ENCODE measurements around the gene GPC1.

Gene GPC1

GRCh38 chr2:240419271-240419670 is 16.2 kb upstream of the GPC1 start:
- Histone ChIP-seq H3K4me3 (ENCODE audit: low read depth, low read length) (no peak overlapping the region), H3K9ac (ENCODE audit: low read depth, low read length) (no peak overlapping the region), H3K9me3 (ENCODE audit: control insufficient read depth, insufficient read depth, low read length) (peaks cover 36% of the 10 kb centered on the region), H3K27me3 (ENCODE audit: control insufficient read depth, insufficient read depth, low read length) (no peaks in the 10 kb centered on the region), H3K27ac (ENCODE audit: low read depth, low read length) (no peak overlapping the region), H3K4me1 (ENCODE audit: control insufficient read depth, insufficient read depth, low read length) (no peaks in the 10 kb centered on the region), H3K36me3 (ENCODE audit: control insufficient read depth, insufficient read depth, low read length) (no peaks in the 10 kb centered on the region)

GRCh38 chr2:240419723-240420122 is 15.7 kb upstream of the GPC1 start:
- no peaks in the 10 kb centered on the region for H3K36me3 ChIP-seq (ENCODE audit: control insufficient read depth, insufficient read depth, low read length)
- H3K4me3 ChIP-seq (ENCODE audit: low read depth, low read length): no peak overlapping the region
- peaks cover 36% of the 10 kb centered on the region for H3K9me3 ChIP-seq (ENCODE audit: control insufficient read depth, insufficient read depth, low read length)
- no peak overlapping the region for H3K27ac ChIP-seq (ENCODE audit: low read depth, low read length)
- no peaks in the 10 kb centered on the region for H3K27me3 ChIP-seq (ENCODE audit: control insufficient read depth, insufficient read depth, low read length)
- no peaks in the 10 kb centered on the region for H3K4me1 ChIP-seq (ENCODE audit: control insufficient read depth, insufficient read depth, low read length)
- no peak overlapping the region for H3K9ac ChIP-seq (ENCODE audit: low read depth, low read length)

- Histone ChIP-seq H3K9ac (ENCODE audit: low read depth, low read length) (no peak overlapping the region), H3K4me1 (ENCODE audit: control insufficient read depth, insufficient read depth, low read length) (no peaks in the 10 kb centered on the region), H3K9me3 (ENCODE audit: control insufficient read depth, insufficient read depth, low read length) (peaks cover 36% of the 10 kb centered on the region), H3K36me3 (ENCODE audit: control insufficient read depth, insufficient read depth, low read length) (no peaks in the 10 kb centered on the region), H3K4me3 (ENCODE audit: low read depth, low read length) (no peak overlapping the region), H3K27me3 (ENCODE audit: control insufficient read depth, insufficient read depth, low read length) (no peaks in the 10 kb centered on the region), H3K27ac (ENCODE audit: low read depth, low read length) (no peak overlapping the region)
Observed at GRCh38 chr2:240420206-240421104, 15.0 kb upstream of the GPC1 start.

- H3K9me3 ChIP-seq (ENCODE audit: control insufficient read depth, insufficient read depth, low read length): peaks cover 37% of the 10 kb centered on the region
- no peak overlapping the region for H3K27ac ChIP-seq (ENCODE audit: low read depth, low read length)
- H3K27me3 ChIP-seq (ENCODE audit: control insufficient read depth, insufficient read depth, low read length): no peaks in the 10 kb centered on the region
- H3K4me3 ChIP-seq (ENCODE audit: low read depth, low read length): no peak overlapping the region
- no peak overlapping the region for H3K9ac ChIP-seq (ENCODE audit: low read depth, low read length)
- no peaks in the 10 kb centered on the region for H3K4me1 ChIP-seq (ENCODE audit: control insufficient read depth, insufficient read depth, low read length)
- H3K36me3 ChIP-seq (ENCODE audit: control insufficient read depth, insufficient read depth, low read length): no peaks in the 10 kb centered on the region
Observed at GRCh38 chr2:240421381-240421780, 14.1 kb upstream of the GPC1 start.

GRCh38 chr2:240422658-240423329 is 12.7 kb upstream of the GPC1 start:
- Histone ChIP-seq H3K27ac (ENCODE audit: low read depth, low read length) (no peak overlapping the region), H3K4me1 (ENCODE audit: control insufficient read depth, insufficient read depth, low read length) (no peaks in the 10 kb centered on the region), H3K4me3 (ENCODE audit: low read depth, low read length) (no peak overlapping the region), H3K27me3 (ENCODE audit: control insufficient read depth, insufficient read depth, low read length) (no peaks in the 10 kb centered on the region), H3K9me3 (ENCODE audit: control insufficient read depth, insufficient read depth, low read length) (peaks cover 37% of the 10 kb centered on the region), H3K9ac (ENCODE audit: low read depth, low read length) (no peak overlapping the region), H3K36me3 (ENCODE audit: control insufficient read depth, insufficient read depth, low read length) (no peaks in the 10 kb centered on the region)

GRCh38 chr2:240423788-240424191 is 11.7 kb upstream of the GPC1 start:
- H3K9me3 ChIP-seq (ENCODE audit: control insufficient read depth, insufficient read depth, low read length): peaks cover 31% of the 10 kb centered on the region
- H3K4me1 ChIP-seq (ENCODE audit: control insufficient read depth, insufficient read depth, low read length): no peaks in the 10 kb centered on the region
- H3K27me3 ChIP-seq (ENCODE audit: control insufficient read depth, insufficient read depth, low read length): no peaks in the 10 kb centered on the region
- H3K9ac ChIP-seq (ENCODE audit: low read depth, low read length): no peak overlapping the region
- no peaks in the 10 kb centered on the region for H3K36me3 ChIP-seq (ENCODE audit: control insufficient read depth, insufficient read depth, low read length)
- no peak overlapping the region for H3K27ac ChIP-seq (ENCODE audit: low read depth, low read length)
- H3K4me3 ChIP-seq (ENCODE audit: low read depth, low read length): no peak overlapping the region

GRCh38 chr2:240424341-240425235 is 10.9 kb upstream of the GPC1 start:
- H3K36me3 ChIP-seq (ENCODE audit: control insufficient read depth, insufficient read depth, low read length): no peaks in the 10 kb centered on the region
- H3K27me3 ChIP-seq (ENCODE audit: control insufficient read depth, insufficient read depth, low read length): no peaks in the 10 kb centered on the region
- H3K4me1 ChIP-seq (ENCODE audit: control insufficient read depth, insufficient read depth, low read length): no peaks in the 10 kb centered on the region
- no peak overlapping the region for H3K27ac ChIP-seq (ENCODE audit: low read depth, low read length)
- no peak overlapping the region for H3K9ac ChIP-seq (ENCODE audit: low read depth, low read length)
- no peak overlapping the region for H3K4me3 ChIP-seq (ENCODE audit: low read depth, low read length)
- peaks cover 23% of the 10 kb centered on the region for H3K9me3 ChIP-seq (ENCODE audit: control insufficient read depth, insufficient read depth, low read length)

GRCh38 chr2:240425236-240425615 is 10.2 kb upstream of the GPC1 start:
- peaks cover 17% of the 10 kb centered on the region for H3K9me3 ChIP-seq (ENCODE audit: control insufficient read depth, insufficient read depth, low read length)
- no peak overlapping the region for H3K4me3 ChIP-seq (ENCODE audit: low read depth, low read length)
- no peak overlapping the region for H3K27ac ChIP-seq (ENCODE audit: low read depth, low read length)
- no peaks in the 10 kb centered on the region for H3K4me1 ChIP-seq (ENCODE audit: control insufficient read depth, insufficient read depth, low read length)
- no peak overlapping the region for H3K9ac ChIP-seq (ENCODE audit: low read depth, low read length)
- no peaks in the 10 kb centered on the region for H3K36me3 ChIP-seq (ENCODE audit: control insufficient read depth, insufficient read depth, low read length)
- no peaks in the 10 kb centered on the region for H3K27me3 ChIP-seq (ENCODE audit: control insufficient read depth, insufficient read depth, low read length)

GRCh38 chr2:240425697-240426096 is 9.8 kb upstream of the GPC1 start:
- no peaks in the 10 kb centered on the region for H3K4me1 ChIP-seq (ENCODE audit: control insufficient read depth, insufficient read depth, low read length)
- no peak overlapping the region for H3K27ac ChIP-seq (ENCODE audit: low read depth, low read length)
- no peaks in the 10 kb centered on the region for H3K36me3 ChIP-seq (ENCODE audit: control insufficient read depth, insufficient read depth, low read length)
- no peak overlapping the region for H3K4me3 ChIP-seq (ENCODE audit: low read depth, low read length)
- no peak overlapping the region for H3K9ac ChIP-seq (ENCODE audit: low read depth, low read length)
- no peaks in the 10 kb centered on the region for H3K27me3 ChIP-seq (ENCODE audit: control insufficient read depth, insufficient read depth, low read length)
- peaks cover 12% of the 10 kb centered on the region; the same call in 1 of the 2 replicates for H3K9me3 ChIP-seq (ENCODE audit: control insufficient read depth, insufficient read depth, low read length)

- no peaks in the 10 kb centered on the region for H3K27me3 ChIP-seq (ENCODE audit: control insufficient read depth, insufficient read depth, low read length)
- H3K4me3 ChIP-seq (ENCODE audit: low read depth, low read length): no peak overlapping the region
- H3K9ac ChIP-seq (ENCODE audit: low read depth, low read length): no peak overlapping the region
- H3K4me1 ChIP-seq (ENCODE audit: control insufficient read depth, insufficient read depth, low read length): no peaks in the 10 kb centered on the region
- 0 out of 2 replicates have a peak, but pooled peaks cover 2% of the 10 kb centered on the region for H3K9me3 ChIP-seq (ENCODE audit: control insufficient read depth, insufficient read depth, low read length)
- H3K27ac ChIP-seq (ENCODE audit: low read depth, low read length): no peak overlapping the region
- no peaks in the 10 kb centered on the region for H3K36me3 ChIP-seq (ENCODE audit: control insufficient read depth, insufficient read depth, low read length)
Observed at GRCh38 chr2:240426845-240427721, 8.4 kb upstream of the GPC1 start.

All from HUES48 (cell line).